GM12874 (cell line): ENCODE data around the gene TRPT1.

Experiments
- CTCF ChIP-seq: IDR thresholded peaks from 2 replicates; pipeline ENCODE4 v1.5.1; 2011; ENCODE audit warnings: low read depth, mild to moderate bottlenecking, control low read depth, low read length, moderate library complexity; ENCODE audit not compliant: insufficient read depth

Gene TRPT1

GRCh38 chr11:64254326-64254725 is 28.3 kb upstream of the TRPT1 start:
- TF ChIP-seq CTCF, result no peak

DNA sequence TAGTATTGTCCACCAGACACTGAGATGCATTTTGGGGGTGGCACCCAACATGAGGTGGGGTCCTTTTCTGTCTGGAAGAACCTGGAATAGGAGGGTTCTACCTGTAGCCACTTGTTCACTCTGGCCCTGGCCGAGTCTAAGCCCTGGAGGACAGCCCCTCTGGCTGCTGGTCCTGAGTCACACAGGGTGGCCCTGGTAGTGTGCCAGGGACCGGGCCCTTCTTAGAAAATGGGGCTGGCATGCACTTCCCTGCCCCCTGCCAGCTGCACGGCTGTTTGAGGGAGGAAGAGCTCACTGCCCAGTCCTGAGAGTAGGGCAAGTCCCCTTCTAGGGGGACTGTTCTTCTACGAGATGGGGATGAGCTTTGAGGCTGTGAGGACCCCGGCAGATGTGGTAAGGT is 27.5 kb upstream of the TRPT1 start:
- TF ChIP-seq CTCF, result no peak

DNA sequence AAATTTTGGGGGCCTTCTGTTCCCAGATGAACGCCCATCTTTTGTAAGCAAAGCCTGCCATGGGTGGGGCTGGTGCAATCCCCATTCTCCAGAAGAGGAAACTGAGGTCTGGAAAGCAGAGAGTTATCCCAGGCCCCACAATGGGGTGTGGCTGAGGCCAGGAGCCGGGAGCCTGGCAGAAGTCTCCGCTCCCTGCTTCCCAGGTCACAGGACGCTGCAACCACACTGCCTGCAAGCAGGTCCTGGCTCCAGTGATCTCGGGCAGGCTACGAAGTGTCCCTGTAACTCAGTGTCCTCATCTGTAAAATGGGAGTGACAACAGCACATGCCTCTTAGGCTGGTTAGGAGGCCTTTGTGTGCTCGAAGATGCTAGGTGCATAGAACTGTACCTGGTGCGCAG is 27.1 kb upstream of the TRPT1 start:
- no peak for TF ChIP-seq CTCF

- TF ChIP-seq CTCF, result peak; percentile 48
Measured at GRCh38 chr11:64252003-64252872, 26.3 kb upstream of the TRPT1 start.

- no peak for TF ChIP-seq CTCF
Measured at GRCh38 chr11:64251753-64252002, 25.7 kb upstream of the TRPT1 start.

GRCh38 chr11:64251016-64251752 is 25.2 kb upstream of the TRPT1 start, which contains the start of gene PLCB3:
TSS of gene PLCB3 (plus strand) at chr11:64251530. CDS start at chr11:64251650, 120 bp downstream.
- TF ChIP-seq CTCF, result peak; percentile 77

DNA sequence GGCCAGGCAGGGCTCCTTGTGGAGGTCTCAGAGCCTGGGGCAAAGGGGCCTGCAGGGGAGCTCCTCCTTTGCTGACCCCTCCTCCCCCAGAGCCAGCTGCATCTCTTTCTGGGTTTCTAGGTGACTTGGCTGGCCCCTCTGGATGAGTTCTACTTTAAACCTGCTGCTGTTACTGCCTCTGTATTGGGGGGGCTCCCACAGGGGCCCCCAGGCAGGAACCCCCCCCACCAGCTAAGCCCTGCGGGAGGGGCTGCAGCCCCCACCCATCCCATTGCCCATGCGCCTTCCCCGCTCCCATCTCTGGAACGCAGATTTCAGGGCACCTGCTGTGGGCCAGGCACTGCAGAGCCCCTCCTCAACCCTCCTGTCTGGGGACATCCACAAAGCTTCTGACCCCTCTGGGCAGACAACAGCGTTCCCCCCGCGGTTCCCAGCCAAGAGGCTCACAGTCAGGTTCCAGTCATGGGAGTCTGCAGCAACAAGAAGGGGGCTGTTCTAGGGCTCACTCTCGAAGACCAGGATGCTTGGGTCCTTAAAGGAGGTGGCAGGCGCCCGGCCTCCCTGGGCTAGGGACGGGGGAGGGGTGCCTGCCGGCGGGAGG is 24.5 kb upstream of the TRPT1 start:
- no peak for TF ChIP-seq CTCF
